ENCODE data around the gene MB21D2.

The MB21D2 gene

GRCh38 chr3:192920411-192920810 is 2.8 kb upstream of the MB21D2 start:
- no peak for DNase-seq

- no peak for DNase-seq
These were observed 2.2 kb upstream of the MB21D2 start for GRCh38 chr3:192919901-192920300.

GRCh38 chr3:192918275-192918588 is 576 bp upstream of the MB21D2 start:
- no peak for DNase-seq

GRCh38 chr3:192917028-192917403 is 640 bp downstream of the MB21D2 start:
- peak; percentile 27 for DNase-seq

- no peak for DNase-seq
These were observed 1.2 kb downstream of the MB21D2 start for GRCh38 chr3:192916371-192917027.

GRCh38 chr3:192915722-192916121 is 1.9 kb downstream of the MB21D2 start:
- DNase-seq: no peak

GRCh38 chr3:192915304-192915703 is 2.4 kb downstream of the MB21D2 start:
- DNase-seq: no peak

GRCh38 chr3:192914848-192915247 is 2.8 kb downstream of the MB21D2 start:
- no peak for DNase-seq

- no peak for DNase-seq
These were observed 4.1 kb downstream of the MB21D2 start for GRCh38 chr3:192913540-192913939.

- DNase-seq: no peak
These were observed 6.4 kb downstream of the MB21D2 start for GRCh38 chr3:192911293-192911692.

GRCh38 chr3:192907784-192908183 is 9.9 kb downstream of the MB21D2 start:
- DNase-seq: no peak

GRCh38 chr3:192906940-192907339 is 10.7 kb downstream of the MB21D2 start:
- DNase-seq: no peak

- DNase-seq: no peak
These were observed 11.5 kb downstream of the MB21D2 start for GRCh38 chr3:192905980-192906678.

GRCh38 chr3:192904632-192905289 is 12.9 kb downstream of the MB21D2 start:
- DNase-seq: no peak

- DNase-seq: no peak
These were observed 15.1 kb downstream of the MB21D2 start for GRCh38 chr3:192902549-192902948.

GRCh38 chr3:192901435-192901834 is 16.2 kb downstream of the MB21D2 start:
- DNase-seq: no peak

- no peak for DNase-seq
These were observed 18.1 kb downstream of the MB21D2 start for GRCh38 chr3:192899540-192899982.

- no peak for DNase-seq
These were observed 20.7 kb downstream of the MB21D2 start for GRCh38 chr3:192897005-192897404.

- DNase-seq: no peak
These were observed 21.4 kb downstream of the MB21D2 start for GRCh38 chr3:192896208-192896607.

GRCh38 chr3:192894676-192895075 is 23.0 kb downstream of the MB21D2 start:
- DNase-seq: no peak

GRCh38 chr3:192892981-192893700 is 24.5 kb downstream of the MB21D2 start:
- DNase-seq: peak; percentile 44

GRCh38 chr3:192890347-192891335 is 27.0 kb downstream of the MB21D2 start:
- DNase-seq: no peak

Data from stimulated activated CD4-positive, alpha-beta T cell treated with anti-CD3 and anti-CD28 coated beads, Interleukin-4, amount 100 ng/mL, for 1 hour (primary cell).